SIG-M5 (cell line): ENCODE data around the gene CAMKMT.

Experiments
- DNase-seq: peaks from one replicate; lab custom pipeline; 2025; lab: John Stamatoyannopoulos, UW

The CAMKMT gene

GRCh38 chr2:44801841-44802776, 440.4 kb downstream of the CAMKMT start:
- no peak for DNase-seq

- DNase-seq, result no peak
Observed at GRCh38 chr2:44802777-44803424, 441.2 kb downstream of the CAMKMT start.

GRCh38 chr2:44804406-44805265, 442.9 kb downstream of the CAMKMT start:
- peak; percentile 6 for DNase-seq

- DNase-seq, result no peak
Observed at GRCh38 chr2:44805401-44806235, 443.9 kb downstream of the CAMKMT start.

GRCh38 chr2:44807201-44808025, 445.7 kb downstream of the CAMKMT start:
- no peak for DNase-seq

GRCh38 chr2:44810892-44811530, 449.3 kb downstream of the CAMKMT start:
- DNase-seq, result no peak

GRCh38 chr2:44813165-44813564, 451.4 kb downstream of the CAMKMT start:
- no peak for DNase-seq

GRCh38 chr2:44813658-44814057, 451.9 kb downstream of the CAMKMT start:
- no peak for DNase-seq

- DNase-seq, result no peak
Observed at GRCh38 chr2:44817256-44817655, 455.5 kb downstream of the CAMKMT start.

- DNase-seq, result no peak
Observed at GRCh38 chr2:44817673-44818335, 456.1 kb downstream of the CAMKMT start.

- no peak for DNase-seq
Observed at GRCh38 chr2:44819061-44819460, 457.3 kb downstream of the CAMKMT start.

- no peak for DNase-seq
Observed at GRCh38 chr2:44821500-44821899, 459.8 kb downstream of the CAMKMT start.

GRCh38 chr2:44822174-44822573, 460.4 kb downstream of the CAMKMT start:
- DNase-seq, result no peak
